Kidney epithelial cell (primary cell): Measurements from ENCODE around the gene HES4. TPM values are rescaled to one million over a fixed set of nuclear protein-coding genes. Genes with fewer than 3 reads are reported as not detected.
"Not testable (repeated sequence)": the region's sequence is repeated elsewhere in the genome, so short reads cannot be mapped to it uniquely, and the experiment has no call there.

ENCODE experiments used
- DNase-seq: peaks from one replicate; pipeline ENCODE4 v3.0.0-alpha.2; 2010; ENCODE audit warnings: low read depth
- H3K27me3 ChIP-seq: 2 replicates; pipeline ENCODE4 v1.6.0; 2011; ENCODE audit warnings: low read length; ENCODE audit not compliant: control insufficient read depth, insufficient read depth
- H3K36me3 ChIP-seq: 2 replicates; pipeline ENCODE4 v1.5.1; 2011; ENCODE audit warnings: low read length; ENCODE audit not compliant: control insufficient read depth, insufficient read depth
- H3K4me3 ChIP-seq: 2 replicates; pipeline ENCODE4 v1.5.1; 2011; ENCODE audit warnings: low read depth, mild to moderate bottlenecking, control low read depth, low read length
- CTCF ChIP-seq: IDR thresholded peaks from 2 replicates; pipeline ENCODE4 v1.5.1; 2011; ENCODE audit warnings: mild to moderate bottlenecking, moderate library complexity, low read length, control low read depth, inconsistent platforms; ENCODE audit not compliant: insufficient read depth, poor library complexity, severe bottlenecking
- total RNA-seq: library from RNA; depleted of rRNA; stranded (reverse); fragments of >200 nt; gene quantifications from 2 replicates; pipeline ENCODE4 v1.2.3, GENCODE V29; 2015

HES4 gene
- total RNA-seq, 1 donor from 2014 or later, result 160 TPM

DNA sequence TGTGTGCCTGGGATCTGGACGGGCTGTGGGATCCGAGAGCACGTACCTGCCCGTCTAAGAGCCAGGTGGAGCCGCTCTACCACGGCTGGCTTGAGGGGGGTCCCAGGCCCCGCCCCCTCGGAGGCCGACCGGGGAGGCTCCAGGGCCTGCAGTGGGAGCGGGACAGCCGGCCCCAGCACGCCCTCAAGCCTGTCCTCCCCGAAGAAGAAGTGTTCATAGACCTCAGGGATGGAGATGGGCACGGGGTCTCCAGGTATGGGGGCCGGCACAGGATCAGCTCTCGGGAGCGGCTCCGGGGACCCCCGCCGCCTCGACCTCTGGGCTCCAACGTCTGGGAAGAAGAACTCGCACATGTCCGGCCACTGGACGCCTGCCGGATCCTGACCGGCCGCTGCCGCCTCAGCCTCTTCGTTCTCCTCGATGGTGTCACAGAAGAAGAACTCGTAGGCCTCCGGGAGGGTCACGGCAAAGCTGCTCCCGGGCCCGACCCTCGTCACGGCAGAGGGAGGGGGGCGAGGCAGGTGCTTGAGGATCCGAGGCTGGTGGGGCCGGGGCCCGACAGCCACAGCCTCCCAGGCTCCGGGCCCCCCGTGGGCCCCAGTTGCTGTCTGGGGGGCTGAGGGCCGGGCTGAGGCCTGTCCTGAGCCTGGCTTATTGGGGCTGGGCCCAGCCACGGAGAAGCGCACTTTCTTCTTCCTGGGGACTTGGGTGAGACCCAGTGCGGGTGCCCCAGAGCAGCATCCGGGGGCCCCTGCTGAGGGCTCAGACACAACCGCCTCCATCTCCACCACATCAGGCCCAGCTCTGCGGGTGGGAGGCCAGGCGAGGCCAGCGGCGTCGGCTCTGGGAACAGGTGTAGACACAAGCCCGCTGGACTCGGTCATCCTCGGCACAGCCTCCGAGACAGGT, 20.8 kb downstream of the HES4 start:
- Histone ChIP-seq H3K36me3 (no peaks in the 10 kb centered on the region), H3K27me3 (peaks cover 37% of the 10 kb centered on the region), H3K4me3 (no peak overlapping the region)
- no peak for TF ChIP-seq CTCF
- no peak for DNase-seq

- Histone ChIP-seq H3K4me3 (no peak overlapping the region), H3K36me3 (no peaks in the 10 kb centered on the region), H3K27me3 (peaks cover 31% of the 10 kb centered on the region)
- no peak for TF ChIP-seq CTCF
- no peak for DNase-seq
Observed at GRCh38 chr1:978069-978834, 21.6 kb downstream of the HES4 start.

DNA sequence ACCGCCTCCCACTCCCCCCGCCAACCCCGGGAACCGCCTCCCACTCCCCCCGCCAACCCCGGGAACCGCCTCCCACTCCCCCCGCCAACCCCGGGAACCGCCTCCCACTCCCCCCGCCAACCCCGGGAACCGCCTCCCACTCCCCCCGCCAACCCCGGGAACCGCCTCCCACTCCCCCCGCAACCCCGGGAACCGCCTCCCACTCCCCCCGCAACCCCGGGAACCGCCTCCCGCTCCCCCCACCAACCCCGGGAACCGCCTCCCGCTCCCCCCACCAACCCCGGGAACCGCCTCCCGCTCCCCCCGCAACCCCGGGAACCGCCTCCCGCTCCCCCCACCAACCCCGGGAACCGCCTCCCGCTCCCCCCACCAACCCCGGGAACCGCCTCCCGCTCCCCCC, 23.1 kb downstream of the HES4 start:
- peaks cover 18% of the 10 kb centered on the region for H3K27me3 ChIP-seq
- DNase-seq, H3K4me3 ChIP-seq, H3K36me3 ChIP-seq: not testable (repeated sequence)

- Histone ChIP-seq H3K4me3 (peak overlapping the region; percentile 3), H3K27me3 (peaks cover 18% of the 10 kb centered on the region), H3K36me3 (no peaks in the 10 kb centered on the region)
- no peak for DNase-seq
- TF ChIP-seq CTCF, result peak; percentile 90
Observed at GRCh38 chr1:975896-976683, 23.8 kb downstream of the HES4 start.

- no peak for TF ChIP-seq CTCF
- H3K36me3 ChIP-seq, result no peaks in the 10 kb centered on the region
- no peak overlapping the region for H3K4me3 ChIP-seq
- no peak for DNase-seq
- H3K27me3 ChIP-seq, result peaks cover 21% of the 10 kb centered on the region
Observed at GRCh38 chr1:975365-975764, 24.5 kb downstream of the HES4 start.
